Upper lobe of right lung (tissue), 1 donor: ENCODE results near the gene DCLRE1B. TPM values are rescaled to one million over a fixed set of nuclear protein-coding genes. Genes with fewer than 3 reads are reported as not detected.

Source experiments
- ATAC-seq: fragments of 200-7000 bp; cut with Tn5 transposase; one replicate; pipeline ENCODE4 v1.9.1; 2020; ENCODE audit warnings: mild to moderate bottlenecking, moderate library complexity
- DNase-seq: peaks from one replicate; pipeline ENCODE4 v3.0.0-alpha.2; 2020
- H3K27ac ChIP-seq: fragments of 200-600 bp; one replicate; pipeline ENCODE4 v1.8.0; 2022
- H3K27me3 ChIP-seq: fragments of 200-600 bp; one replicate; pipeline ENCODE4 v1.8.0; 2022; ENCODE audit warnings: mild to moderate bottlenecking
- H3K36me3 ChIP-seq: fragments of 200-600 bp; one replicate; pipeline ENCODE4 v1.8.0; 2022
- H3K4me1 ChIP-seq: fragments of 200-600 bp; one replicate; pipeline ENCODE4 v1.8.0; 2022
- H3K4me3 ChIP-seq: fragments of 200-600 bp; one replicate; pipeline ENCODE4 v1.8.0; 2022; ENCODE audit warnings: mild to moderate bottlenecking
- H3K9me3 ChIP-seq: fragments of 200-600 bp; one replicate; pipeline ENCODE4 v1.8.0; 2022
- CTCF ChIP-seq: fragments of 200-600 bp; IDR thresholded peaks from one replicate; pipeline ENCODE4 v1.8.0; 2022; ENCODE audit warnings: antibody characterized with exemption
- intact Hi-C: fragments of 100-400 bp; cut with DNase I; formaldehyde crosslinking; loops from one replicate; pipeline ENCODE4 v1.11.0; 2022
- total RNA-seq: library from RNA; stranded (reverse); fragmentation: NEBNext Ultra II Directional; extraction: Animal tissue kit (Norgen Biotek cat#: 25700); gene quantifications from one replicate; pipeline ENCODE4 v1.2.1, GENCODE V29; 2021
- donor health status: DM: no; HTN: yes; CAD: no; lungs with severe emphysema.

DCLRE1B gene
- total RNA-seq, 1 donor from 2014 or later = 6.6 TPM

GRCh38 chr1:113870778-113871177 is 34.3 kb upstream of the DCLRE1B start:
- H3K27ac ChIP-seq = peak overlapping the region; percentile 75
- TF ChIP-seq CTCF = no peak
- H3K4me3 ChIP-seq = peak overlapping the region; percentile 40
- no peaks in the 10 kb centered on the region for H3K27me3 ChIP-seq
- DNase-seq (no peak), ATAC-seq (no peak)
- intact Hi-C loops = no loop called here
- H3K36me3 ChIP-seq = no peaks in the 10 kb centered on the region
- no peaks in the 10 kb centered on the region for H3K9me3 ChIP-seq
- peaks cover 22% of the 10 kb centered on the region for H3K4me1 ChIP-seq

GRCh38 chr1:113871597-113872113 is 33.5 kb upstream of the DCLRE1B start, which contains the start of gene PTPN22:
PTPN22 (minus strand) TSS chr1:113871712.
- ATAC-seq (peak; percentile 96), DNase-seq (peak; percentile 68)
- TF ChIP-seq CTCF = no peak
- H3K27me3 ChIP-seq = no peaks in the 10 kb centered on the region
- intact Hi-C loops = no loop called here
- H3K4me3 ChIP-seq = peak within 1 kb of the TSS; percentile 40
- H3K36me3 ChIP-seq = no peaks in the 10 kb centered on the region
- H3K4me1 ChIP-seq = peaks cover 22% of the 10 kb centered on the region
- H3K27ac ChIP-seq = peak within 1 kb of the TSS; percentile 75
- no peaks in the 10 kb centered on the region for H3K9me3 ChIP-seq

- Histone ChIP-seq H3K27me3 (no peaks in the 10 kb centered on the region), H3K4me3 (peak overlapping the region; percentile 40), H3K27ac (peak overlapping the region; percentile 75), H3K9me3 (no peaks in the 10 kb centered on the region), H3K36me3 (no peaks in the 10 kb centered on the region), H3K4me1 (peaks cover 22% of the 10 kb centered on the region)
- intact Hi-C loops = no loop called here
- DNase-seq (no peak), ATAC-seq (peak; percentile 67)
- TF ChIP-seq CTCF = no peak
Observed at GRCh38 chr1:113872219-113872935, 32.7 kb upstream of the DCLRE1B start.

GRCh38 chr1:113874012-113874879 is 30.9 kb upstream of the DCLRE1B start:
- TF ChIP-seq CTCF = no peak
- intact Hi-C loops = no loop called here

GRCh38 chr1:113875714-113876113 is 29.4 kb upstream of the DCLRE1B start:
- Histone ChIP-seq H3K9me3 (no peaks in the 10 kb centered on the region), H3K4me3 (no peak overlapping the region), H3K27me3 (no peaks in the 10 kb centered on the region), H3K4me1 (peaks cover 22% of the 10 kb centered on the region), H3K36me3 (no peaks in the 10 kb centered on the region), H3K27ac (no peak overlapping the region)
- no peak for ATAC-seq
- no peak for DNase-seq
- intact Hi-C loops = no loop called here
- no peak for TF ChIP-seq CTCF

More at GRCh38 chr1:113874012-113874879, 30.9 kb upstream of the DCLRE1B start:
- peak; percentile 46 for ATAC-seq
- H3K27ac ChIP-seq = no peak overlapping the region
- peaks cover 22% of the 10 kb centered on the region for H3K4me1 ChIP-seq
- no peaks in the 10 kb centered on the region for H3K9me3 ChIP-seq
- no peak for DNase-seq
- H3K4me3 ChIP-seq = no peak overlapping the region
- no peaks in the 10 kb centered on the region for H3K27me3 ChIP-seq
- H3K36me3 ChIP-seq = no peaks in the 10 kb centered on the region
